NCI-H1105 treated with DMSO at 0.1 percent for 48 hours (cell line): Measurements from ENCODE around the gene KCNF1.

Experiments used
- DNase-seq: peaks from one replicate; lab custom pipeline; 2025; lab: John Stamatoyannopoulos, UW

KCNF1 gene

DNA sequence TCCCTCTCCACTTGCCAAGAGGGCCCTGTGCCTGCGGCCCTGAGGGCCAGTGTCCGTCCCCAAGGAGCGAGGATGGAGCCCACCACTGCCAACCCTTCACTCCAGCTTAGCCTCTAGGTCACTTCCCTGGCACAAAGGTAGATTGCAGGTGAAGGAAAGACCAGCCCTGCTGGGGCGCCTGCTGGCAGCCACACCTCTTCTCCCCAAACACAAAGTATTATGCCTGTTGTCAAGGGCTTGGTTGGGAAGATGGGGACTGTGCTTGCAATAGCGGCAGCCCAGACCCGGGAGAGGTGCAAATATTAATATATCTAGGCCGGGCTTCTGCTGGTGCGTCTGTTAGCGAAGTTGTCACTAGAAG is 7.7 kb downstream of the KCNF1 start:
- DNase-seq, result no peak

DNA sequence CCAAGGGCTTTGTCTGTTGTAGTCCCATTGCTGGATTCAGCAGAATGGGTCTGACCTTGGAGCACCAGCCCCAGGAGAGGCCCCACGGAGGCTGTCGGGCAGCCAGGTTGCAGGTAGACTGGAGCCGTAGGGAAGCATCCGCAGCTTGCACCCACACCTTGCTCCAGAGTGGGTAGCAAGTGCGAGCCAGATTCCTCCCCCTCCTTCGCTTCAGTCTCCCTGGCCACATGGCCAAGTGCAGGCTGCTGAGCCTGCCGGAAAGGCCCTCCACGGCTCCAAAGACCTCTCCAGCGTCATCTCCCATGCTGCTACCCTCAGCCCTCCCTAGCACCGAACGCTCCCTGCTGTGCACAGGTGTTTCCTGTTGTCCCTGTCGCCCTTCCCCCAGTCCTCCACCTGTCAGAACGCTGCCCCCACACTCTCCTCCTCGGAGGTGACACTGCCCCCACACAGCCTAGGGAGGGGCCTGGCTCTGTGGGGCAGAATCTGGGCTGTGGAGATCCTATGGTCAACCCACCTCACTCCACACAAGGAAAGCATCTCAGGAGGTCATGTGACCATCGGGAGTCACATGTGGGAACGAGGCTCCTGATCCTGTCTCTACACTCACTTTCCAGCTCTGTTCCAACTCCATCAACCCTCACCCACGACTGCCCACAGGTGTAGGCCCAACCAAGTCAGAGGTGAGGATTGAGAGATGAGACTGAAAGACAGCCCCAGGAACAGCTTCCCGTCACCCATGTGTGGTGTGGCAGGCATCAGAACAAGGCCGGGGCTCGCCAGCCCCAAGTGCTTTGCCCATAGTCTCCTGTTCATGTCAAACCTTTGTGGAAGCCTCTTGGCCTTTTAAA is 8.3 kb downstream of the KCNF1 start:
- peak; percentile 30 for DNase-seq

DNA sequence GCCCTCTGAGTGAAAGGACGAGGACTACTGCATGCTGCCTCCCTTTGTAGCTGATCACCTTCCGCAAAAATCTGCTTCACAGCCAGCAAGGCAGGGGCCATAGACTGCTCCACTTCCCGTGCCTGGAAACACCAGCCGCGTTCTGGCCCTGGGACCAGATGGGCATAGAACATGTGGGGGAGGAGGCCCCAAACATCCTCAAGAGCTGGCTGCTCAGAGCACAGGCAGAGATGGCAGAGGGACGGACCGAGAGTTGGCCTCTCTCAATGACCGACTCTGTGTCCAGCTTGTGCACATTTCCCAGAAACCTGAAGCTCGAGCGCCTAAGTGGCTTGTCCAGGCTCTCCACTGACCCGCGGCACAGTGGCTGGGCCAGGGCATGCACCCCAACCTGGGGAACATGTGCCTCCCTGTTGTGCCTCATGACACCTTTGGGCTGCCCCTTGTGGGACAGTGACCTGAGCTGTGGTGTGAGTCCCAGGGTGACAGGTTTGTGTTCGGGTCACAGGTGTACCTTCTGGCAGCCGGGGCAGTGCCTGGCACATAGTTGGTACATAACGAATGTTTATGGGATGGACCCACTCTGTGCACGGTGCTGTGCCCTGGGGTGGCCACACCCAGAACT is 9.1 kb downstream of the KCNF1 start:
- DNase-seq, result no peak

DNA sequence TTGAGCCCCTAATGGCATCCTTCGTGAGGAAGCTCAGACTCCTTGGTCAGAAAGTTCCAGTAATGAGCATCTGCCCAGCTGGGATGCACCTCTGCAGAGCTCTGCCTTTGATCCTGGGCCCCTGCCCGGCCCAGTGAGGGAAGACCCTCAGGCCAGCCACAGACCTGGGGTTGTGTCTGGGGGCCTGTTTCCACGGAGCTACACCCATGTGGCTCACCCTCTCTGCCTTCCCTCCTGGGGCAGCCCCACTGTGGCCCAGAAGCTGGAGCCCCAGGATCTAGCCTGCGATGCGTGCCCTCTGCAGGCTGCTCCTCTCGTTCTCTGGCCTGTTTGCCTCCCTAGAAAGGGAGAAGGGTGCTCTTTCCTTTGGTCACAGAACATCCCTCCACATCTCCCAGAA is 9.8 kb downstream of the KCNF1 start:
- no peak for DNase-seq

DNA sequence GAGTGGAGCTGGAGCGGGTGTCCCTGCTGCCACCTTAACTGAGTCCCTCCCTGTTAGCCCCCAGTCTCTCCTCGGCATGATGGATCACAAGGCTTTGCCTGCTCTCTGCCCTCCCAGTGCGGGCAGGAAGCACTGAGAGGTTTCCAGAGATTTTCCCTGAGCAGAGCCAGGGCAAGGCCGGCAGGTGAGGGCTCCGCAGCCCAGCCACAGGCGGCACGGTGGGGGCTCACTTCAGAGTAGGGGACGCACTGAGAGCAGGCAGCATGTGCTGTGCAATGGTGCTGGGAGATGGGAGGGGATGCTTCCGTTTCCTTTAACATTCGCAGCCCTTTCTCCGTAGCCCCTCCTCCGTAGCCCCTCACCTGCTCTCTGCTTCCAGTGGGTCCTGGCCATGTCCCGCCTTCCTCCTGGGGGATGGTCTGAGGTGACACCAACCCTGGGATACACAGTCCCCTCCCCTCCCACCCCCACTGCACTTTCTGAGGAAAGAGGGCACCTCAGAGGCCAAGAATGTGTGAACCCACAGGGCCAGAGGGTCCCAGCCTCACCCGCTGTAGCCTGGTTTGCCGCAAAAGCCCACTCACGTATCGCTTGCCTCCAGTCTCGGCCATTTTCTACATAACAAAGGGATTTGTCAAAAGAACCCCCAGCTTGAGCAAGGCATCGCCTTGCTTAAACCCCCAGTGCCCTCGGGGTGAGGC is 10.7 kb downstream of the KCNF1 start:
- no peak for DNase-seq

DNA sequence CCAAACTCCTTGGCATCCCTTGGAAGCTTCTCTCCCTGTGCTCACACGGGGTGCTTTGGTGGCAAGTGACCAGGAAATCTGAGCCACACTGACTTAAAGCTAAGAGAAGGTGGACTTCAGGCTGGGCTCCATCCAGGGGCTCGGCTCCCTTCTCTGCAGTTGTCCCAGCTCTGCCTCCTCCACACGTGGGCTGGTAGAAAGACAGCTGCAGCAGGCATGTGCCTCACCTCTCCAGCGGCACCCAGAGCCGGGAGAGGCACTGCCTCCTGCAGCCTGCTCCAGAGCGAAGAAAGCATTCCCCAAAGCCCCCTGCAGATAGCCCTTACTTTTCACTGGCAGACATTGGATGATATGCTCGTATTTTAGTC is 11.3 kb downstream of the KCNF1 start:
- DNase-seq, result no peak

DNA sequence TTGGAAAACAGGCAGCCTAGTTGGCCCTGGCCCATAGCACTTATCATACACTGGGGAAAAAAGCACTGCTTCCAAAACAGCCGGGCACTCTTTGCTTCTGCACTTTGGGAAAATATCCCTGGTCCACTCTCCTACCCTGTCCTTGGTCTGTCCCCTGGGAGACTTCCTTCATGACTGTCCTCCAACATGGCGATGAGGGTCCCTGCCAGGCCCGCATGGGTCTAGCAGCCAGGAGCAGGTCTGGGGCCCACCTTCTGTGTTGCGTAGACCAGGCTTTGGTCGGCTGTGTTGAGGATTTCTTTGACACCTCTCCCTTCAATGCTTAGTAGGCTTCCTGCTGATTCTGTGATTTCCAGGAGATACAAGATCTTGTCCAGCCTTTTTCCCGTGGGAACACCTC is 12.2 kb downstream of the KCNF1 start:
- no peak for DNase-seq

DNA sequence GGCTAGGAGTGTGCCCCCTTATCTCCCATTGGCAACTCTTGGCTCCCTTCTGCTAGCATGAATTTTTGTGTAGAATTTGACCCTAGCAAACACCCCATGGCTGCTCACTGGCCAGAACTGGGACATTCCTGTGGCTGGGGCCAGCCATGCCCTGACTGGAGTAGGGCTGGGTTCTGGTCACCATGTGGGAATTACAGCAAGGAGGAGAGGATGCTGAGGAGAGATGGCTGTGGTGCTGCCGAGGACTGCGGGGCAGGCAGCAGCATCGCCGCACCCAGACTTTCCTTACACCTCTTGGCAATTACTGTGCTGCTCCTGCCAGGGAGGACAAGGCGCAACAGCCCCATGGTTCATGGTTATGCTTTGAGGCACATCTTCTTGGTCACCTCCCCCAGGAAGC is 12.7 kb downstream of the KCNF1 start:
- DNase-seq, result no peak

DNA sequence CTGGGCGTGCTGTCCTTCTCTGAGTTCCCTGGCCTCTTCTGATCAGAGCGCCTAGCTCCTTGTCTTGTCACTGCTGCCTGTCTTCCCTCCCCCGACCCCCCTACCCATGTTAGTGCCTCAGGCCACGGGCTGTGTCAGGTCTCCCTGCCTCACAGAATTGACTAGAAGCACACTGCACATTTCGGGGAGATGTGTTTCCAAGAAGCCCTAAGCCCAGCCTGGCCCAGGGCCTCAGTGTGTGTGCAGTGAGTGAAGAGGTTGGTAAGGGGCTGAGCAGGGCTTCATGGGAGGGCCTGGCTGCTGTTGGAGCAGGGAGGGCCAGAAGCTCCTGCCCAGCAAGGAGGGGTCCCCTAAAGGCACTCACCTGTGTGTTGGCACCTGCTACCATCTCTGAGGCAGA is 13.1 kb downstream of the KCNF1 start:
- DNase-seq, result no peak

DNA sequence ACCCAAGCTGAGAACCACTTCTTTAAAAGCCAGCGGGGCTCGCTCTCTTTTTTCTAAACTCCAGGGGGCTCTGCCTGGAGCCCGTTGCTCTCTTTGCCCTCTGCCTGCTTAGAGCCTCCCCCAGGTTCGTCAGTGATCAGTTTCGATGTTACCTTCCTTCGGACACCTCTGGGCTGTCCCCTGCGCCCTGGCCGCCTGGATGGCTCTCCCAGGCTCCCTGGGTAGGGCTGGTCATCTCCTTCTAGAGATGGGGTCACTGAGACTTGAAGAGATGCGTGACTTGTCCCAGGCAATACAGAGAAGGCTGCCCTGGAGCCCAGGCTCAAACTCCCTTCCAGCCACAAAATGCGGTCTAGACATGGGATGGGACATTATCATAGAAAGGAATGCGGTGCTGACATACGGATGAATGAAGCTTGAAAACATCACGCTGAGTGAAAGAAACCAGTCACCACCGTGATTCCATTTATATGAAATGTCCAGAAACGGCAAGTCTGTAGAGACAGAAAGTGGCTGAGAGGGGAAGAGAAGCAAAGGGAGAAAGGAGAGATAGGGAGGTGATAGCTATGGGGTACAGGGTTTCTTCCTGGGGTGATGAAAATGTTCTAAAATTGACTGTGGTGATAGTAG is 14.6 kb downstream of the KCNF1 start:
- no peak for DNase-seq

DNA sequence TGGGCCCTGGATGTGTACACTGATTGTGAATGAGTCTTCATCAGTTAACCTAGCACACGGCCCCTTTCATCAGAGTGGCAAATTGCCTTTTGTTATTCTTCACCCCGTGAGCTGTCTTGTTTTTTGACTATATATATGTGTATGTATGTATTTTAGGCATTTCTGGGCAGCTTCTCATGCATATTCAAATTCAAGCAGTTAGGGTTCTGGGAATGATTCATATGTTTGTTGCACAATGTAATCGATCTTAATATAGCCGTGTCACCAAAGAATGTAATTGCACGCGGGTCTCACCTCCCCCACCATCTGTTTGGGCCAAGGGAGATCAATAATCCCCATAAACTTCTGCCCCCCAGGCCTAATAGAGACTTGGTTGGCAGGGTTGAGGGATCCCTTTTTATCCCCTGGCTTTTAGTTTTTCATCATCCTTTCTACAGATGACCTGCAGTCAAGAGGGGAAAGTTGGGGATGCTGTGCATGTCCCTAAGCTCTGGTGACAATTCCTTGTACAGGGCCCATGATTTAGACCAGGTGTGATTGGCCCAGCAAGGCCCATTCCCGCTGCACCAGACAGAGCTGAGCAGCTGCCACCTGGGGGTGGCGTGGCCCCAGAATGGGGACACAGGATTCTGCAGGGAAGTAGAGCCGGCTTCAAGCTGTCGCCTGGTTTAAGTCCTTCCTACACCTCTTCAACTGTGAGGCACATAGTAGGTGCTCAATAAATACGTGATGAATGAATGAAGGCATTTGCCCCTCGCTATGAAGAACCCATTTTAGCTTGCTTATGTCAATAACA is 19.2 kb downstream of the KCNF1 start:
- no peak for DNase-seq

DNA sequence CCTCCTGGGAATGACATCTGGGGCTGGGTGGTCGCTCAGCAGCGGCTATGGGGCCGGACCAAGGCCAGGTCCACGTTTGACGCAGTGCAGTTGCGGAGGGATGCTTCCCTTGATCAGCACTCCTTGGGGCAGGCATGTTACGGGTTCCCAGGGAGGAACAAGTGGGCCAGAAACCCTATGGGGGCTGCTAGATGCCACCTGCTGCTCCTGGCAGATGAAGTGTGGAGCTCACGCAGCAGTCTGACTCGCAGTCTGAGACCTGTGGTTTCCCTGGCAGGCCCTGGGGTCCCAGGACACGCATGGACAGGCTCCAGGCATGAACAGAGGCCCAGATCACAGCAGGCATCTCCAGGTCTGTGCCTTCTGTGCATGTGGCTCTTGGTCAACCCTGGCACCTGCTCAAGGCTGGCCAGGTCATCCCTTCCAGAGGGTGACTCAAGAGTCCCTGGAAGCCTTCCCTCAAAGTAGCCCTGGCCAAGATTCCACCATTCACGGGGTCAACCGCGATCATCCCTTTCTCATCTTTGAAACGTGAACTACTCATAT is 20.0 kb downstream of the KCNF1 start:
- DNase-seq, result no peak

DNA sequence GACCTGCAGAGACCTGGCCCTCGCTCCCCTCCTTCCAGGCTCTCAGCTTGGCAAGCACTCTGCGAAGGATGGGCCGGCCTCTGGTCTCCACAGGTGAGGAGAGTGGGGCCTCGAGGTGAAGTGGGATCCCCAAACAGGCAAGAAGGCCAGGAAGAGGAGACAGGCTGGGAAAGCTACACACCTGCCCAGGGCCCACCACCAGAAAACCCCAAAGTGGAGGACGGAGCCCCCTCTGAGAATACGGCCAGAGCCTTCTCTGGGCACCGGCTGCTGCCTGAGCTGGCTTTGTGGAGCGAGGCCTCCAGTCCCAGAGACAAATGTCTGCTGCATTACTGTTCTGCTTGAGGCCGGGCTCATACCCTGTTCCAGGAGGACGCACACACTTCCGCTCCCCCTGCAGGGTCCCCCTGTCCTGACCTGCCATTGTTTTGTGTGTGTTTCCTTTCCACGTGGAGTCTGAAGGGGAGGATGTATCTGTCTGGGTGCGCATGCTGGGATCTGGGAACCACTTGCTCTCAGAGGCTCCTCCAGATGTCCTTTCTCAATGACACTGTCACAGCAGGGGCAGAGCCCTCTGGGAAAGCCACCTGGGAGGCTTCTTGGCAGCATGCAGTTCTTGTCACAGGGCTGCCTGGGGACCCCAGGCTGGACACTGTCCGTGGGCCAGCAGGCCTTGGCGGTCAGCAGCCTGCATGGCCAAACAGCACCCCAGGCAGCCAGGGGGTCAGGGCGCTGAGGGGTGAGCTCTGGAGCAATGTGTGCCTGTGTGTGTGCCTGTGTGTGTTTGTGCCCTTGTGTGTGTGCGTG is 20.8 kb downstream of the KCNF1 start:
- no peak for DNase-seq

DNA sequence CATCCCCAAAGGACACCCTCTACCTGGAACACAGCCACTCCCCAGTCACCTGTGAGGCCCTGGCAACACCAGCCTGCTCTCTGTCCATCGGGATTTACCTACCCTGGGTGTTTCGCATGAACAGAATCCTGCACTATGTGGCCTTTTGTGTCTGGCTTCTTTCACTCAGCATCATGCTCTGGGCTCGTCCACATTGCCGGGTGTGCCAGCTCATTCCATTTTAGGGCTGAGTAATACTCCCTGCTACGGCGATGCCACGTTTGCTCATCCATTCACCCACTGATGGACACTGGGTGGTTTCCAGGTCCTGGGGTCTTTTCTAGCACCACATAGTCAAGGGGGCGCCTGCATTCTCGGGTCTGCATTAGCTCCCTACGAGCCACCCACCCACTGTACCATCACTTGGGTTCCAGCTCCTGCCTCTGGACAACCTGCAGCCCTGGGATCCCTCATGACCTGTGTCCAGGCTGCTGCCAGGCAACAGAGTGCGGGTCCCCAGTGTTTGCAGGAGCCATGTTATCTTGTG is 22.0 kb downstream of the KCNF1 start:
- no peak for DNase-seq

DNA sequence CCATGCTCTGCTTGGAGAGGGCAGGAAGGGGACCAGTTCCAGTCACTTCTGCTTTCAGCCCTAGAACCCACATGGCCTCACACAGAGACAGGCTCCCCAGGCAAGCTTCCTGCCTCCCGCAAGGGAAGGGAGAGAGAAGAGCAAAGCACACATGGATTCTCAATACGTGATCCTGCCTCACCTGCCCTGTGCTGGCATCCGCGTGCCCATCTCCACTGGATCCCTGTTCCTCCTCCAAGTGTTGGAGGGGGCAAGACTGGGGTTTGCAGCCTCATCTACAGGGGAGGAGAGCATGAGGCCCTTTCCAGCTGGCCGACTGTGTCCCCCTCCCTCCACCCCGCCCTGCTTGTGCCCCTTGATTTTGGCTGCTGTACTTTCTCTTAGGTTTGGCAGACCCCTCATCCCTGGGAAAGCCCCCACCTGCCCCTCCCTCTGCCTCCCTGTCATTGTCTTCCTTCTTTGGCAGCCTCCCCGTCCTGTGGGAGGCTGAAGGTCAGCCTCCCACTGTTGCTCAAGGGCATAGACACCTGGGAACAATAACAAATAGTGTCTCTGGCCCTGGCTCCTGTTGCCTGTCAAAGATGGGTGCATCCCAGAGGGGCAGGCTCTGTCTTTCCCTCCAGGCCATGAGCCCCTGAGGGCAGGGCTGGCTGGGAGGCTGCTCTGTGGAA is 22.7 kb downstream of the KCNF1 start:
- no peak for DNase-seq

DNA sequence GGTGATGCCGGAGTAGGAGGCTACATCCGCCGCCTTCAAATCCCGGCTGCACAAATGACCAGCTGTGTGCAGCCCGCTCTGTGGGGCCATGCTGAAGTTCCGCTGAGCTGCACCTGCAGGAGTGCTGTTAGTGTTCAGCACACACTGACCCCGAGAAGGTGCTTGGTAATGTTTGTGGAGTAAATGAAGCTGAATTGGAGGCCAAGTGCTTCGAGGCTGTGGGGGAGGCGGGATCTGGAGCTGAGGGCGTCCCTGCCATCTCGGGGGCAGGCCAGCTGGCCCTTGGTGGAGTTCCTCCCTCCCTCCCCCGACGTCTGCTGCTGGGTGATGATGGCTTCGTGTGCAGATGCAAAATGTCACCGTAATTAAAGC is 23.2 kb downstream of the KCNF1 start:
- DNase-seq, result no peak

DNA sequence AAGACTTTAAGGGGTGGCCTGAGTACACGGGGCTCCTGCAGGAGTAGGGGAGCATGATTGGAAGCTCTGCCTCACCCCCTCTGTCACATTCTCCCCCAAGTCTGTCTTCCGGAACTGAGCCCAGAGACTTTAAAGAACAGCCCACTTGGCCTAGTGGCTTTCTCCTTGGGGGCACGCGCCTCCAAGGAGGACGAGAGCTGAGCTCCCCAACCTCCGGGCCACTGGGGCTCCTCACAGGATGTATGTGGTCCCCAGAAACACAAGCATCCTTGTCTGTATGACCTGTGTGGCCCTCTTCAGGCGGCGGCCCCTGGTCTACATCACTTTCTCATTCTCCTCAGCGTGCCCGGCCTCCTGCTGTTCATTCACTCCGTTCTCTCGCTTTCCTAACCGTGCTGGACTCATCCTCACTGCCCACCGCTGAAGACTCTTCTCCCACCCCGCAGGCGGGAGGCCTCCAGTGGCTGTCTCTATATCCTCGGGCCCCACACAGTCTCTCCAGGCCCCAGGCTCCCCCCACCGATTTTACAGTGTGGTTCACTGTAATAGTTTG is 23.7 kb downstream of the KCNF1 start:
- no peak for DNase-seq

DNA sequence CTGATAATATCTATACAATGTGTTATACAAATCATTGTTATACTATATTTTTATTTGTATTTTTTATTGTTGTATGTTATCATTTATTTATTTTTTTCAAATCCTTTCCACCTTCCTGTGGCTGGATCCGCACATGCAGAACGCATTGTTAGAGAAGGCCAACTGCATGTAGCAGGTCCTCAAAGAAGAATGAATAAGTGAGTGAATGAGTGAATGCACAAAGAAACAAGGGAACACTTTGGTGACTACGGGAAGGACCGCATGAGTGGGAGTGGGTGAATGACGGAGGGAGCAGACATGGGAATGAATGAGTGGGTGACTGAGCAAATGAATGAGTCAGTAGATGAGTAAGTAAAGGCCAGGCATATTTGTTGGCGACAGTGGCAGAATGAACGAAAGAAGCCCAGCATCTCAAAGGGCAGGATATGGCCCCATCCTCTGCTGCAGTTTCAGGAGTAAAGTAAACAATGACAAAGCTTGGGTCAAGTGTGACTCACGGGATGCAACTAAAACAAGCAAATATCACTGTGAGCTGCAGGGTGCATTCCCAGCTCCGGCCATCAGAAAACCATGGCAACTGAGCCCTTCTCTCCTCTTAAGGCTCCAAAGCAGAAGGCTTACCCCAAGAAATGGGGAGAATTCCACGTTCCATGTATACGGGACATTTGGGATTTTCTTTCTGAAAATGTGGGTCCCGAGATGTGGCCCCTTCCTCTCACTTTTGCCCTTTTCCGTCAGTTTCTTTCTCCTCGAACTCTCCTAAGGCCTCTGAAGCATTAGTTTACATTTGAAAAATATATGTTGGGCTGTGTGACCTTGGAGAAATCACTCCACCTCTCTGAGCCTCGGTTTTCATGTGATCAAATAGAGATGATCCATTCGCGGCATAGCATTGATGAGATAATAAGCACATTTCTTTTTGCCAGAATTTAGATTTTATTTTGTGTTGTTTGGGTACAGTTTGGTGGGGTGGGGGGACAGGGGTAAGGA is 24.5 kb downstream of the KCNF1 start:
- DNase-seq, result no peak

DNA sequence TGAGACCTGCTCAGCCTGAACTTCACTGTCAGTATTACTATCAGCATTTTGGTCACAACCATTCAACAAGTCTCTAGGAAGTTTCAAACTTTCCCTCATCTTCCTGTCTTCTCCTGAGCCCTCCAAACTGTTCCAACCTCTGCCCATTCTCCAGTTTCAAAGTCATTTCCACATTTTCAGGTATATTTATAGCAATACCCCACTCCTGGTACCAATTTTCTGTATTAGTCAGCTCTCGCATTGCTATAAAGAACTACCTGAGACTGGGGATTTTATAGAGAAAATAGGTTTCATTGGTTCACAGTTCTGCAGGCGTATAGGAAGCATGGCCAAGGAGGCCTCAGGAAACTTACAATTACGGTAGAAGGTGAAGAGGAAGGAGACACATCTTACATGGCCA is 27.3 kb downstream of the KCNF1 start:
- DNase-seq, result no peak
